DMS153 treated with DMSO at 0.1 percent for 48 hours (cell line): ENCODE data around the gene STOML1.

Experiments
- DNase-seq: peaks from one replicate; lab custom pipeline; 2025; ENCODE audit not compliant: unreplicated experiment; lab: John Stamatoyannopoulos, UW

STOML1 gene

DNA sequence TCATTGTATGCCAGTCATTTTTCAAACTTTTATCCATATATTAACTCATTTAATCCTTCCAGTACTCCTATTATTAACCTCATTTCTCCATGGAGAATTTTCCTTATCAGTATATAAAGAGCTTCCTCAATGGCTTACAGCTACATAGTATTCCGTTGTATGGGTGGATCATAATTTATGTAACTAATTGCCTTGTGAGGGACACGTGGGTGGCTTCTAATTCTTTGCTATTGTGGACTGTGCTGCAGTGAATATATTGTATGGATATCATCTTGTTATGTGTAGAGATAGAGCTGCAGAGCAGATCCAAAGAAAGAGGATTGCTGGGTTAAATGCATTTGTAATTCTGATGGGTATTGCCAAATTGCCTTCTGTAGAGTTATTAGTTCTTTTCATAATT lies 27.6 kb upstream of the STOML1 start:
- DNase-seq: no peak

GRCh38 chr15:74013374-74013894 lies 21.3 kb upstream of the STOML1 start:
- DNase-seq: no peak

GRCh38 chr15:74011610-74012009 lies 19.5 kb upstream of the STOML1 start:
- DNase-seq: no peak

GRCh38 chr15:74010929-74011540 lies 18.9 kb upstream of the STOML1 start:
- no peak for DNase-seq

DNA sequence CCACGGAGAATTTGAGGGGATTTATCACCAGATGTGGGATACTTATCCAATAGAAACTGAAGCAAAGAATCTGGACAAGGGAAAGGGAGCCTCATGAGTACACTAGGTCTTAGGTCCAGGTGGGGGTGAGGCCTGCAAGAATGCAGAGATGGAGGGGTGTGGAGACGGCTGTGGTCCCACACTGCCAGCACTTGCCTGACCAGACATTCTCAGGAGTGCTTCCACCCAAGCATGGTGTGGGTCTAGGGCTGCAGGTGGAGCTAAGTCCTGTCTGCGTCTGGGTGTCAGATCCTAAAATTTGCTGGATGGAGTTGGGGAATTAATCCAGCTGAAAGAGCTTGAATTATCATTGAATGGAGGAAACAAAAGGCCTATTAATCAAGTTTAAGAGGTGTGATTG lies 16.8 kb upstream of the STOML1 start:
- no peak for DNase-seq

DNA sequence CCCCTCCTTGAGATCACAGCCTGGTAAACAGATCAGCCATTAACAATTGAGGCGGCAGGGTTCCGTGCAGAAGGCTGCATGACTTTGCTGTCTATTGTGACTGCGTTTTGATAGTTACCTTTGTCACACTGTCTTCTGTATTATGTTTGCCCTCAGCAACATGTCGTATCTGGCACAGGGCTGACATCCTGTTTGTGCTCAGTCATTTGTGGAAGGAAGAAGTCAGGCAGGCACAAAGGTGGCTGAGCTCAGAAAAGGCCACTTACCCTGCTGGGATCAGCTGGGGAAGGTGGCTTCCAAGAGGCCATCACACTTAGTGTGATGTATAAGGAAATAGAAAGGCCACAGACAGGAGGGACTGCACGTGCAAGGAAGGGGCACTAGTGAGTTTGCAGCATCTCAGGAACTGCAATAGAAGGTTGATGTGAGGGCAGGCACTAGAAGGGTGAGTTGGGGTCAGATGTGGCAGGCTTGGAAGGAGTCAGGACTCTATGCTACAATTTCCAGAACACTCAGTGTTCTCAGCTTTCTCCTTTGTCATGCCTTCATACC lies 15.8 kb upstream of the STOML1 start:
- no peak for DNase-seq

GRCh38 chr15:74006774-74007639 lies 14.9 kb upstream of the STOML1 start:
- DNase-seq: no peak

- no peak for DNase-seq
Observed at GRCh38 chr15:73997986-73998385, 5.9 kb upstream of the STOML1 start.

DNA sequence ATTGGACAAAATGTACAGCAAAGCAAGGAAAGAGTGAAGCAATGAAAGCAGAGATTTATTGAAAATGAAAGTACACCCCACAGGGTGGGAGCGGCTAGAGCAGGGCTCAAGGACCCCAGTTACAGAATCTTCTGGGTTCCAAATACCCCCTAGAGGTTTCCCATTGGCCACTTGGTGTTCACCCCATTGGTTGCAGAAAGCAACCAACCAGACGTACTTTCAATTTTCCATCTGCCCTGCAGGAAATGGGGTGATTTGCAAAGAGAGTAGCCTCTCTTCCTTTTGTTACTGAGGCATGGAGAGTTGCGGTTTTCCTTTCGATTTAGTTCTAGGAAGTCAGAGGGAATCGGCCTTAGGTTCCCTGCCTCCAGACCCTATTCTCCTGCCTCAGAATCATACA lies 4.8 kb upstream of the STOML1 start:
- peak; percentile 6 for DNase-seq

GRCh38 chr15:73996267-73996666 lies 4.2 kb upstream of the STOML1 start:
- no peak for DNase-seq

DNA sequence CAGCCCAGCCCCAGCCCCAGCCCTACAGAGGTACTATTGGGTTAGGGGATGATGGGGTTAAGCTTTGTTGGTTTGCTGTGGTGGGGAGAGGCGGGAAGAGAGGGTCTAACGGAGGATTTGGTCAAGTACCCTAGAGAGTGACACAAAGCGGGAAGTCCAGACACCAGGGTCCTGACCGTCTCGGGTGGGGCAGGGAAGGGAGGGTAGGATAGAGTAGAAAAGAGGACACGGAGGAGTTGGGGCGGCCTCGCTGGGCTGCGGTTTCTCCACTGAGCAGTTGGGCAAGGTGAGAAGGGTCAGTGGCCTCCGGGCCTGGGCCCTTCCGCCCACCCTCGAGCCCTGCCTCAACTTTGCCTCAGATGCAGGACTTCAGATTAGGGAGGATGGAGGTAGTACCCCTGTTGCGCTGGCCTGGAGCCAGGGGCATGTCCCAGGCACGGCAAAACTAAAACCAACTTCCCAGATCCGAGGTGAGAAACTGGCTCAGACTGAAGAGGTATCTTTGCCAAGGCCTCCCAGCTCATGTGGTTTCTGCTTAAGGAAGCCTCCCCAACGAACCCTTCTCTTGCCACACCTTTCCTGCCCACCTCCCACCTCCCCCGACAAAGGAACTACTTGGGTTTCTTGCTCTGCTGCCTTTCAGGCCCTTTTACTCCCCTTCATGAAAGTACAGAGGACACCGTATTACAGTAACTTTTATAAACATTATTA lies 3.0 kb upstream of the STOML1 start:
- DNase-seq: no peak

DNA sequence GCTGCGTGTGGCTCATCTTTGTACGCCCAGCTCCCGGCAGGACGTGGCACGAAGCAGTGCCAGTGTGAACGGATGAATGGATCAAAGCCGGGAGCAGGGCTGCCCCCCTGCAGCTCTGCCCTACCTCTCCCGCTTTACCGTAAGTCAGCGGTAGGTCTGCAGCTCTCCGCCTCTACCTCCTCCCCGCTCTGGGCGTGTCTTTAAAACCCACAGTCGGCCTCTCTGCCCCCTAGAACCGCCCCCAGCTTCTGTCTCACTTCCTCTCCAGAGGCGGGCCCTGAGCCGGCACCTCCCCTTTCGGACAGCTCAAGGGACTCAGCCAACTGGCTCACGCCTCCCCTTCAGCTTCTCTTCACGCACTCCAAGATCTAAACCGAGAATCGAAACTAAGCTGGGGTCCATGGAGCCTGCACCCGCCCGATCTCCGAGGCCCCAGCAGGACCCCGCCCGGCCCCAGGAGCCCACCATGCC lies 2.4 kb upstream of the STOML1 start, which contains the start of gene PML:
Gene PML (plus strand): TSS at position 304 of the 471 bp plus-strand sequence. CDS start 97 bp downstream, at position 401.
- DNase-seq: peak; percentile 52

DNA sequence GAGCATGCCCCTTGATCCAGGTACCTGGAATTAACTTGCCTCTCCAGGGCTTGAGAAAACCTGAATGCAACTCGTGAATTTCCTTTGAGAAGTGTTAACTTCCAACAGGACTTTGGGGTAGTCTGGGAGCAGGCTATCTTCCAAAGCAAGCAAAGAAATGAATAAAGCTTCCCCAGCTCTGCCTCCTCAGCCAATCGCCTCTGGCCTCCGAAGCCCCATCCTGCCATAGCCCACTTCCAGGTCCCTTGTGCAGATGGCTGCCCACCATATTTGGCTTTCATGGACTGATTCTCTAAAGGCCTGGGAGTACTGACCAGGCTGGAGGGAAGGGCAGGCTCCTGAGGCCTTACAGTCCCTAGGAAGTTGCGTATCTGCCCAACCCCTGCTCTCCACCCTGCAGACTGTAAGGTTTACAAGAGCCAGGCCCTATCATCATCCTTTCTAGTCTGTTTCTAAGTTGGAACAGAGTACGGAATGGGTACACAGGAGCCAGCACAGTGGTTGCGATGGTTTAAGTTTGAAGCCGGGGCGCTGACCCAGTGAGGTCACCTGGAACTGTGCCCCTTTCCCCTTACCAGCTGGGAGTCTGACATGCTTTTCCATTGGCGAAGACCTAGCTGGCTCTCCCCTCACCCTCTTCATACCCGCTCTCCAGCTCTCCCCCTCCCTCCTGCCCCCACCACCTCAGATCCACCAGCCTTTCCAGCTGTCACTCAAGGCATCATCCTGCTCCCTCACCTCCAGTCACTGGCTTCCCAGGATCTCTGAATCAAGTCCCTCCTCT lies 1.3 kb upstream of the STOML1 start:
- no peak for DNase-seq

GRCh38 chr15:73992594-73992898 lies 451 bp upstream of the STOML1 start:
- DNase-seq: no peak

DNA sequence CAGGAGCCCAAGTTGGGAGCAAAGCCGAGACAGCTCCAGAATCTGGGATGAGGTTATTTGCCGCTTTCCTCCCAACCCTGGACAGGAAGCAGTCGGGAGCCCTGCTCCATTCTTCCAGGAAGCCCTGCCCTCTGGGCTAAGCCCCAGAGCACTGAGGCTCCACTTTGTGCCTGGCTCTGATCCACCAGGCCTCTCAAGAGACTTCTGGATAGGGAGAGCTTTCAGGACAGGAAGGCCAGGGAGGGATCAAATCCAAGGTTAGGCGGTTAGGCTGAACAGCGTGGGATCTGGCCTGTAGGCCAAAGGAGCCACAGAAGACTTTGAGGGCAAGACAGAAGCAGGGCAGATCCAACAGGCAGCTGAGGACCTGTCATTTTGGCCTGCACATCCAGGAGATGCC lies 835 bp downstream of the STOML1 start:
- DNase-seq: no peak

DNA sequence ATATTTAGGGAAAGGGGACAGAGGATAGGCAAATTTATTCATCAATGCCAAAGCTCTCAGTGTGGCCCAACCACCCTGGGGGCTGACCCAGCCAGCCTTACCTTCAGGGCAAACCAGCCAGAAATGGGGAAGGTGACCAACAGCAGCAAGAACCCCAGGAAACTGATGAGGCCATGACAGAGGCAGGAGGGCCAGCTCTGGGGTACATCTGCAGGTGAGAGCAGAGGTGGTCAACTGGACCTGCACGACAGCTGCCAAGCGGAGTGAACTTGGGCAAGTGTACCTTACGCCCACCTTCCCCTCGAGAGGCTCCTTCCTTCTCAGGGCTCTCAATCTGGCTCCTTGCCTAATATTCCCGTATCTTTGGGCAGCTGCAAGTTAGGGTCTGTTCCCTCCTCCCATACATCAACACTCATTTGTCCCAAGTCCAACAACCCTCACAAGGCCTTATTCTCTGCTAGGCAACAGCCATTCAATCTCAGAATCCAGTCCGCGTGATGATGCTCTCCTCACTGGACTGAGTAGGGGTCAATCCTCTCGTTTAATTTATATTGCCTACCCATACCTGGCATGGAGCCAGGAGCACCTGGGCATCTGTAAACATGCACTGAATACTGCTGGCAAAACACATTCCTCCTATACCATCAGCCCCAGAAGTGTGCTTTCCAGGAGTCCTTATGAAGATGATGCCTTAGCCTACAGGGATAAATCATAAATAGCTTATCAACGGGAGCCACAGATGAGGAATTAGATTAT lies 1.7 kb downstream of the STOML1 start:
- no peak for DNase-seq

- no peak for DNase-seq
Observed at GRCh38 chr15:73989001-73989798, 2.9 kb downstream of the STOML1 start.

DNA sequence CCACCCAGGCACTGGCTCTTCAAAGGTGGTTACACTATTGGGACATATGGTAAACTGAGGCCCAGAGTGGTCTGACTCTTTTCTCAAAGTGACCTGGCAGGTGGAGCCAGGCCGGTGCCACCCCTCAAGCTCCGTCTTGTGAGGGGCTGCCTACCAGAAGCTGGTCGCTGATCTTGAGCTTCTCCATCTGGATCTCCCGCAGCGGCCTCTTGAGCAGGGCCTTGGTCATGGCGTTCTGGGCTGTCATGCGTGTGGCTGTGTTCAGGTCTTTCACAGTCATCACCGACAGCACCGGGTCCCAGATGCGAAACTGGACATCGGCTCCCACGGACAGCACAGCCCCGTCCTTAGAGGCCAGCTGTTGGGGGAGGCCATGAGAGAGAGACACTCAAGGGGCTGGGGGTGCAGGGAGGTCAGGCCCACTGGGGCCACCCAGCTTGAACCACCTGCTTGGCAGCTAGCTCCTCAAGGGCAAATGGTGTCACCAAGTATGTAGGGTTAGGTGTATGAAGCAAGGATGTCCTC lies 3.6 kb downstream of the STOML1 start:
- DNase-seq: no peak
